OCI-LY3 (cell line): ENCODE data around the gene CD14.

ENCODE experiments used
- CTCF ChIP-seq: fragments of 200-600, 300-600 bp; sonication (generic); IDR thresholded peaks from 2 replicates; pipeline ENCODE4 v1.5.1; 2014; ENCODE audit warnings: antibody characterized with exemption, low read length, low read depth
- EZH2phosphoT487 ChIP-seq: fragments of 200-600 bp; shearing (Covaris generic); IDR thresholded peaks from 2 replicates; pipeline ENCODE4 v1.6.1; 2018; ENCODE audit warnings: antibody characterized with exemption, mixed run types, low read depth

GRCh38 chr5:140611020-140611521 is 21.9 kb downstream of the CD14 start:
- TF ChIP-seq CTCF: no peak
- TF ChIP-seq EZH2phosphoT487: no peak
